Lower lobe of right lung (tissue), 2 donors: ENCODE measurements around the gene PTPRT. TPM values are rescaled to one million over a fixed set of nuclear protein-coding genes. Genes with fewer than 3 reads are reported as not detected.
A peak's percentile ranks its signal among the peaks of the same experiment; 100 is the strongest.

Experiments used
- ATAC-seq, 2 donors: fragments of 200-7000 bp; cut with Tn5 transposase; one replicate each; pipeline ENCODE4 v1.9.1; 2020 to 2022; ENCODE audit warnings: mild to moderate bottlenecking in 2 of 2, moderate library complexity in 2 of 2
- DNase-seq: peaks from one replicate; pipeline ENCODE4 v3.0.0-alpha.2; 2020
- H3K27ac ChIP-seq: fragments of 200-600 bp; one replicate; pipeline ENCODE4 v1.8.0; 2022
- H3K27me3 ChIP-seq: fragments of 200-600 bp; one replicate; pipeline ENCODE4 v1.8.0; 2022; ENCODE audit warnings: low read depth
- H3K36me3 ChIP-seq: fragments of 200-600 bp; one replicate; pipeline ENCODE4 v1.8.0; 2022; ENCODE audit warnings: mild to moderate bottlenecking
- H3K4me1 ChIP-seq: fragments of 200-600 bp; one replicate; pipeline ENCODE4 v1.8.0; 2022
- H3K4me3 ChIP-seq: fragments of 200-600 bp; one replicate; pipeline ENCODE4 v1.8.0; 2022; ENCODE audit warnings: mild to moderate bottlenecking
- H3K9me3 ChIP-seq: fragments of 200-600 bp; one replicate; pipeline ENCODE4 v1.8.0; 2022
- CTCF ChIP-seq: fragments of 200-600 bp; IDR thresholded peaks from one replicate; pipeline ENCODE4 v1.8.0; 2022; ENCODE audit warnings: antibody characterized with exemption, mild to moderate bottlenecking
- intact Hi-C: fragments of 100-400 bp; cut with DNase I; formaldehyde crosslinking; loops from one replicate; pipeline ENCODE4 v1.11.0; 2022
- total RNA-seq: library from RNA; stranded (reverse); fragmentation: NEBNext Ultra II Directional; extraction: Animal tissue kit (Norgen Biotek cat#: 25700); gene quantifications from one replicate; pipeline ENCODE4 v1.2.1, GENCODE V29; 2021
- donor health status: DM: no; HTN: yes; CAD: no; lungs with severe emphysema.

The PTPRT gene
- total RNA-seq, 1 donor from 2014 or later = 8.0 TPM

- Histone ChIP-seq H3K4me1 (peaks cover 7% of the 10 kb centered on the region), H3K27me3 (peaks cover 58% of the 10 kb centered on the region), H3K4me3 (peak overlapping the region; percentile 6), H3K36me3 (no peaks in the 10 kb centered on the region), H3K27ac (no peak overlapping the region), H3K9me3 (no peaks in the 10 kb centered on the region)
- intact Hi-C loops = no loop called here
- peak; percentile 98 for TF ChIP-seq CTCF
- peak; percentile 73 for DNase-seq
- peak; percentile 63 to 67 for ATAC-seq
These were observed 2.1 kb downstream of the PTPRT start for GRCh38 chr20:43187476-43188233.

GRCh38 chr20:43186312-43186711, 3.4 kb downstream of the PTPRT start:
- TF ChIP-seq CTCF = no peak
- ATAC-seq (no peak), DNase-seq (no peak)
- Histone ChIP-seq H3K4me1 (peaks cover 7% of the 10 kb centered on the region), H3K9me3 (no peaks in the 10 kb centered on the region), H3K27me3 (peaks cover 46% of the 10 kb centered on the region), H3K4me3 (no peak overlapping the region), H3K36me3 (no peaks in the 10 kb centered on the region), H3K27ac (no peak overlapping the region)
- intact Hi-C loops = no loop called here

GRCh38 chr20:43185901-43186300, 3.8 kb downstream of the PTPRT start:
- no peak overlapping the region for H3K27ac ChIP-seq
- H3K9me3 ChIP-seq = no peaks in the 10 kb centered on the region
- no peak for TF ChIP-seq CTCF
- ATAC-seq (no peak), DNase-seq (no peak)
- H3K4me1 ChIP-seq = peaks cover 7% of the 10 kb centered on the region
- intact Hi-C loops = no loop called here
- no peak overlapping the region for H3K4me3 ChIP-seq
- H3K36me3 ChIP-seq = no peaks in the 10 kb centered on the region
- H3K27me3 ChIP-seq = peaks cover 43% of the 10 kb centered on the region

- Histone ChIP-seq H3K27me3 (peaks cover 28% of the 10 kb centered on the region), H3K27ac (no peak overlapping the region), H3K9me3 (no peaks in the 10 kb centered on the region), H3K36me3 (no peaks in the 10 kb centered on the region), H3K4me3 (no peak overlapping the region), H3K4me1 (no peaks in the 10 kb centered on the region)
- TF ChIP-seq CTCF = no peak
- ATAC-seq = no peak
- DNase-seq = no peak
- intact Hi-C loops = no loop called here
These were observed 6.1 kb downstream of the PTPRT start for GRCh38 chr20:43183536-43184070.

GRCh38 chr20:43178080-43178479, 11.6 kb downstream of the PTPRT start:
- TF ChIP-seq CTCF = no peak
- DNase-seq (no peak), ATAC-seq (no peak)
- H3K9me3 ChIP-seq = no peaks in the 10 kb centered on the region
- H3K36me3 ChIP-seq = no peaks in the 10 kb centered on the region
- H3K27me3 ChIP-seq = peaks cover 4% of the 10 kb centered on the region
- no peak overlapping the region for H3K27ac ChIP-seq
- intact Hi-C loops = no loop called here
- H3K4me3 ChIP-seq = no peak overlapping the region
- H3K4me1 ChIP-seq = no peaks in the 10 kb centered on the region
